Ecto neural progenitor cell (in vitro differentiated cells): ENCODE measurements around the gene NR6A1.

Source experiments
- DNase-seq: peaks from one replicate; pipeline ENCODE4 v3.0.0-alpha.2; 2018; ENCODE audit warnings: low spot score

NR6A1 gene

GRCh38 chr9:124658165-124659017 is 112.7 kb downstream of the NR6A1 start:
- DNase-seq, result peak; percentile 80

GRCh38 chr9:124657516-124657915 is 113.6 kb downstream of the NR6A1 start:
- no peak for DNase-seq

DNA sequence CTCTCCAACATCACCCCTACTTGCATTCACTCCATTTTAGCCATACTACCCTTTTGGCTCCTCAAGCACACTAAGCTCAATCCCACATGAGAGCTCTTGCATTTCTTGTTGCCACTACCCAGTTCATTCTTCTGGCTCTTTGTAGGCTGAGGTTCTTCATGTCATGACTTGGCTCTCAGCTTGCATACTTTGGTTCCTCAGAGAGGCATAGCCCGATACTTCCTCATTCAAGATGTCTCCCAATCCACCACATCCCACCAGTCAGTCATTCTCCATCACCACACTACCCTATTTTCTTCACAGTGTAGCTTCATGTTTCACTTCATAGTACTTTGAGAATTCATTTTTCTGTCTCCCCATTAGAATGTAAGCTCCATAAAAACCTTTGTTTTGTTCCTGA is 116.7 kb downstream of the NR6A1 start:
- DNase-seq, result no peak

DNA sequence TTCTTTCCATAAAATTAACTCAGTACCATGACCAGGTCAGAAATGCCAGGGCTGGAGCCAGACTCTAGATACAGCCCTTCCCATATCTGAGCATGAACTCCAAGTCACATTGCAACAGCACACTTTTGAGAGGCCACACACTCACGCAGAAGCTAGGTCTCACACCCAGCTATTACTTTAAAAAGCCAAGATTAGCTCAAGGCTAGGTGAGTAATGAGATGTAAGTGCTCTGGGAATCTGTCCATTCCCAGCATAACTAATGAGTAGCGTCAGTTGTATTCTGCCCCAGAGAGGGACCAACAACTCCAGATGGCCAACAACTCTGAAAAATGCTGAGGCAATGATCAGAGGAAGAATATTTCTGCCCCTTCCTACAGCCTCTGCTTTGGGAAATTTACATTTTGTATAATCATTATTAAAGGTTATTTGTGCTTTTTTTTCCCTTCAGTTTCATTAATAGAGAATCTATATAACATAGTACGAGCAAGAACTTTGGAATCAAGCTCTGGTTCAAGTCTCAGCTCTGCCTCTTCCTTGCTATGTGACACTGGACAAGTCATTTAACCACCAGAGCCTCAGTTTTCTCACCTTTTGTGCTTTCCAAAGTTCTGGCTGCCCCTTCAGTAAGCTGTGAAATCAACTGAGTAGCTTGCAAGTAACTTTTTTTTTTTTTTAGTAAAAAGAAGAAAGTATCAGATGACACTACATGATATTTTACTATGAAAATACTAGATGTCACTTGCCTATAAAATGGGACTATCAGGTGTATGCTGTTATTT is 118.3 kb downstream of the NR6A1 start:
- no peak for DNase-seq

DNA sequence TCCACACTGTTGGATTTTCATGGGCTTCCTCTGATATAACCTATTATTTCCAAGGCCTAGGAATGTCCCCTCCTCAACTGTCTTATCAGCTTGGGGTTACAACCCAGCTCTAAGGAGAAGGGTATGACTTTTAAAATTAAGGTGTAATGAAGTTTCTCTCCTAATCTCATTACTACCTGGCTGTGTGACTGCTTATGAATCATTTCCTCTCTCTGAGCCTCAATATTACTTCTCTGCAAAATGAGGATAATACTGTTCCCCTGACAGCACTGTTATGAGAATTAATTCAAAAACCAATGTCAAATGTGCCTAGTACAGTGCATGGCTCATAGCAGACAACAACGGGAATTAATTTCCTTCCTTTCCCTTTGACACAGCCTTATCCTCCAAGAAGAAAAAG is 118.9 kb downstream of the NR6A1 start:
- DNase-seq, result no peak

GRCh38 chr9:124645274-124645673 is 125.8 kb downstream of the NR6A1 start:
- DNase-seq, result no peak

DNA sequence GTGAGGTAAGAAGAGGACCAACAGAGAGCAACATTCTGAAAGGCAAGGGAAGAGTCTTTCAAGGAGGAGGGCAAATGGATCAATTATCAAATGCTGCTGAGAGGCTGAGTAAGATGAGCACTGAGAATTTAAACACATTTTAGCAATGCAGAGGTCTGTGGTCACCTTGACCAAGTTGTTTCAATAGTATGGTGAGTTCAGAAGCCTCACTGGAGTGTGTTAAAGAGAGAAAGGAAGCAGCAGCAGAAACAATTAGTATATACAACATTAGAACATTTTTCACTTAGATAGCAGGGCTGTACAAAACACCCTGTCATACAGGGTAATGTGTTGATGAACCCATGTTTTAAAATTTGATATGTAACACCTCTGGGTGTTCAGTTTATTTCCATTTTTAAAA is 131.5 kb downstream of the NR6A1 start:
- DNase-seq, result no peak

DNA sequence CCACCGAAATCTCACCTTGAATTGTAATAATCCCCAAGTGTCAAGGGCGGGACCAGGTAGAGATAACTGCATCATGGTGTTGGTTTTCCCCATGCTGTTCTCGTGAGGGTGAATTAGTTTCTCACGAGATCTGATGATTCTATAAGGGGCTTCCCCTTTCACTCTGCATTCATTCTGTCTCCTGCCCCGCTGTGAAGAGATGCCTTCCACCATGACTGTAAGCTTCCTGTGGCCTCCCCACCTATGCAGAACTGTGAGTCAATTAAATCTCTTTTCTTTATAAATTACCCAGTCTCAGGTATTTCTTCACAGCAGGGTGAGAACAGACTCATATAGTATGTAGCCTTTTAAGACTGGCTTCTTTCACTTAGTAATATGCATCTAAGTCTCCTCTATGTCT is 135.8 kb downstream of the NR6A1 start:
- DNase-seq, result no peak

DNA sequence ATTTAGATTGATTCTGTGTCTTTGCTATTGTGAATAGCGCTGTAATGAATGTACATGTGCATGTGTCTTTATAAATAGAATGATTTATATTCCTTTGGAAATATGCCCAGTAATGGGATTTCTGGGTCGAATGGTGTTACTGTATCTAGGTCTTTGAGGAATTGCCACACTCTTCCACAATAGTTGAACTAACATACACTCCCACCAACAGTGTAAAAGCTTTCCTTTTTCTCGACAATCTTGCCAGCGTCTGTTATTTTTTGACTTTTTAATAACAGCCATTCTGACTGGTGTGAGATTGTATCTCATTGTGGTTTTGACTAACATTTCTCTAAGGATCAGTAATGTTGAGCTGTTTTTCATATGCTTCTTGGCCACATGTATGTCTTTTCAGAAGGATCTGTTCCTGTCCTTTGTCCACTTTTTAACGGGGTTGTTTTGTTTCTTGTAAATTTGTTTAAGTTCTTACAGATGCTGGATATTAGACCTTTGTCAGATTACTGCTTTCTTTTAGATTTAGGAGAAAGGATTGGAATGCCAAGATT is 139.0 kb downstream of the NR6A1 start:
- no peak for DNase-seq

GRCh38 chr9:124631326-124631725 is 139.8 kb downstream of the NR6A1 start:
- no peak for DNase-seq

- no peak for DNase-seq
These were observed 141.5 kb downstream of the NR6A1 start for GRCh38 chr9:124629600-124629999.

- DNase-seq, result no peak
These were observed 142.4 kb downstream of the NR6A1 start for GRCh38 chr9:124628741-124629140.

DNA sequence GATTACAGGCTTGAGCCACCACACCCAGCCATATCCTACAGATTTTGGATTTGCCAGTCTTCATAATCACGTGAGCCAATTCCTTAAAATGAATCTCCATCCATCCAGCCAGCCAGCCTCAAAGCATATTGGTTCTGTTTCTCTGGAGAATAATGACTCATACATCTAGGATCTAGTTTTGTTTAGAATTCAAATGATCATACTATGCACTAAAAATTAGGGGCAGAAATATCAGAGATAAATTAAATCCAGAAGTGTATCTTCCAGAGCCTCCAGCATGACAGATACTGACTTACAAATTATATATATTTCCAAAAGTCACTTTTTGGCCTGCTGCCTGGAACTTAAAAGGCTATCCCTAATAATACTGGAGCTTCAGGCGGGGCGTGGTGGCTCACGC is 144.8 kb downstream of the NR6A1 start:
- DNase-seq, result no peak

DNA sequence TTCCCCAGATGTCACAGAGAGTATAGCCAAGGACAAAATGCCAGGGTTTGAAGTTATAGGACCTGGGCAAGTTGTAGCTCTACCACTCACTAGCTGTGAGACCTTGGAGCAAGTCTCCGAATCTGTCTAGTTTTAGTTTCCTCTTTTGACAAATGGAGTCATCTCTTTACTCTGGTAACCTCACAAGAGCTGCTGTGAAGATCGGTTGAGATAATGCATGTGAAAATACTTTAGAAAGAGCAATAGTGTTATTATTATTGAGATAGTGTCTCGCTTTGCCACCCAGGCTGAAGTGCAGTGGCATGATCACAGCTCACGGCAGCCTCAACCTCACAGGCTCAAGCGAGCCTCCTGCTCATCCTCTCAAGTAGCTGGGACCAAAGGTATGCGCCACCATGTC is 146.0 kb downstream of the NR6A1 start:
- no peak for DNase-seq

DNA sequence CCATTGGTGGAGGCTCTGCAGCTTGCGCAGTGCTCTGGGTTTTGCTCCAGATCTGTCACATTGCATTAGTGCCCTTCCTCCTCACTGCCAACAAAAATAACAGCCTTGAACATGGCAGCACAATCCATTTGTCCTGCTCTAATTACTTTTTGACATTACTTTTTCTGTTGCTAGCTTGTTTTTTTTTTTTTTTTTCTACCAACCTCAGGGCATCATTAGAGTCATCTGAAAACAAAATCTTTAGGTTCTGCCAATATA is 146.4 kb downstream of the NR6A1 start:
- DNase-seq, result no peak

DNA sequence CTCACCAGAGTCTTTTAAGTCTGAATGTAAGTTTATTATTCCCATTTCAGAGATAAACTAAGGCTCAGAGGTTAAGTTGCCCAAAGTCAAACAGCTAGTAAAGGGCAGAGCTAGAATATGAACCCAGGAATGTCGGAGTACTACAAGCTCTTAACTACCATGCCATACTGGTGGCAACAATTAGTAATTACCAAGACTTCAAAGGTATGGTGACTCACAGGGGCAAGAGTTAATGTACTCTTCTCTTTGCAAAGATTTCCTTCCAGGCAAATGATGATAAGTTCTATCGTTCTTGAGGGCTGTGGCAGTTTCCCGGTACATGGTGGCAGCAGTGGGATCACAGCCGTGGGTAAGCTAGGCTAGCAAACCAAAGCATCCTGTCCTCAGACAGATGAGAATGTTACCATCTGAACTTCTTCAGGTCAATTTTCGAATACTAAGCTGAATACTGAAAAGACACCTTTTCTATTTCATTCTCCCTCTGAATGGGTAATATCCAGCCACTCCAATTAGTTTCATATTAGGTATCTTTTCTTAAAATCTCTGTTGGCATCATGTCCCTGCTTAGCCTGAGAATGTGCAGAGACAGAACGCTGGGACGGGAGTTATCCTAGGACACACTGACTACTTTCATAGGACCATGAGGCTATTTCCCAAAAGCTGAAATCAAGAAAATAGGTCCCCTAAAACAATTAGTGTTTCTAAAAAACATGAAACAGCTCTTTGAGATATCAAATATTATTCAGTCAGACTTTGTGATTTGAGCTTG is 147.0 kb downstream of the NR6A1 start:
- DNase-seq, result no peak

- DNase-seq, result no peak
These were observed 148.2 kb downstream of the NR6A1 start for GRCh38 chr9:124622882-124623281.

- no peak for DNase-seq
These were observed 149.5 kb downstream of the NR6A1 start for GRCh38 chr9:124621371-124622328.

DNA sequence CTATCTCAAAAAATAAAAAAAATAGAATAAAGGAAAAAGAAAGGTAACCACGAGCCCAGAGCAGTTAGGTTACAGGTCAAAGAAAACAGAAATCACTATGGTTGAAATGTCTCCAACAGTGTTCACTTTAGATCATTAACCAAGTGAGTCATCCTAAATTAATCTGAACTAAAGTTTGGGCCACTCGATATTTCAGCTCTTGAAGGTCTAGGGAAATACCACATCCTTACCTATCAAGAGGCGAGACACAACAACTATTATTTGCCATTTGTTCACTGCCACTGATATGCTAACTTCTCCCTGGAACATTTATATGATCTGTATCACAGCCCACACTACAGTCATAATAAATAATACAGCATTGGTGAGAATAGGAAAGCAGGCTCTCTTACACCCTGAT is 152.6 kb downstream of the NR6A1 start:
- DNase-seq, result no peak

- peak; percentile 82 for DNase-seq
These were observed 153.5 kb downstream of the NR6A1 start for GRCh38 chr9:124617477-124618141.

- no peak for DNase-seq
These were observed 154.2 kb downstream of the NR6A1 start for GRCh38 chr9:124616961-124617360.
